Kidney (tissue), 14 donors: ENCODE results near the gene SDC3. TPM values are rescaled to one million over a fixed set of nuclear protein-coding genes. Genes with fewer than 3 reads are reported as not detected.

Experiments used
- DNase-seq, 5 donors: peaks; one replicate each; pipeline ENCODE4 v3.0.0-alpha.2; 2013 to 2020
- FAIRE-seq: peaks from 2 replicates; lab custom pipeline; 2012; peaks lifted over from hg19 to GRCh38; lab: Jason Lieb, UNC
- H3K27ac ChIP-seq, 2 donors: one replicate each; pipeline ENCODE4 v1.7.0; 2013; ENCODE audit warnings: low read depth in 2 of 2, low read length in 2 of 2, inconsistent platforms in 1 of 2
- H3K27me3 ChIP-seq: one replicate; pipeline ENCODE4 v1.7.1; 2013; ENCODE audit warnings: low read length, inconsistent platforms; ENCODE audit not compliant: control insufficient read depth, insufficient read depth
- H3K36me3 ChIP-seq, 3 donors: one replicate each; pipeline versions ENCODE4 v1.7.0 to v1.7.1; 2013; ENCODE audit warnings: low read length in 3 of 3, control low read depth in 1 of 3, inconsistent platforms in 1 of 3; ENCODE audit not compliant: insufficient read depth in 3 of 3, control insufficient read depth in 2 of 3
- H3K4me1 ChIP-seq, 3 donors: one replicate each; pipeline versions ENCODE4 v1.7.0 to v1.7.1; 2013; ENCODE audit warnings: low read length in 3 of 3, inconsistent platforms in 1 of 3, low read depth in 1 of 3; ENCODE audit not compliant: control insufficient read depth in 2 of 3, insufficient read depth in 2 of 3
- H3K4me3 ChIP-seq, 3 donors: one replicate each; pipeline versions ENCODE4 v1.7.0 to v1.8.1; 2013; ENCODE audit warnings: low read length in 3 of 3, control low read depth in 1 of 3, inconsistent platforms in 1 of 3
- H3K9ac ChIP-seq, 3 donors: one replicate each; pipeline versions ENCODE4 v1.7.0 to v1.7.1; 2013; ENCODE audit warnings: low read length in 3 of 3, control low read depth in 1 of 3, inconsistent platforms in 1 of 3
- H3K9me3 ChIP-seq, 3 donors: one replicate each; pipeline versions ENCODE4 v1.7.0 to v1.7.1; 2013; ENCODE audit warnings: low read length in 3 of 3, control low read depth in 1 of 3, inconsistent platforms in 1 of 3; ENCODE audit not compliant: control insufficient read depth in 2 of 3, insufficient read depth in 1 of 3
- CTCF ChIP-seq: IDR thresholded peaks from 3 replicates; pipeline ENCODE4 v1.5.1; 2012; ENCODE audit warnings: mild to moderate bottlenecking, moderate library complexity, borderline replicate concordance; ENCODE audit not compliant: insufficient read depth; ENCODE audit errors: extremely low read depth
- intact Hi-C: fragments of 100-400 bp; cut with DNase I; formaldehyde crosslinking; loops from one replicate; pipeline ENCODE4 v1.11.1; 2022
- polyA plus RNA-seq: library from polyadenylated mRNA; stranded (reverse); fragments of 350-450 nt; fragmentation: Illumina TruSeq; extraction: RNeasy Lipid Tissue Mini Kit (QIAGEN cat#74804); gene quantifications from one replicate; pipeline ENCODE4 v1.2.3, GENCODE V29; 2014; ENCODE audit warnings: low read depth, low replicate concordance; ENCODE audit not compliant: insufficient read depth
- total RNA-seq: library from RNA; stranded (reverse); fragmentation: NEBNext Ultra II Directional; extraction: Animal tissue kit (Norgen Biotek cat#: 25700); gene quantifications from one replicate; pipeline ENCODE4 v1.2.1, GENCODE V29; 2021
- donor health status: control.
- donor health status: control.
- donor health status: control.
- donor health status: control.
- donor health status: control.
- donor health status: DM: yes; HTN: yes; CAD: no.
- donor health status: Normal renal cell carcinoma (clear cell type).

SDC3 gene
- total and polyA plus RNA-seq, 2 donors from 2014 or later, result 11.0 to 58.7 TPM

DNA sequence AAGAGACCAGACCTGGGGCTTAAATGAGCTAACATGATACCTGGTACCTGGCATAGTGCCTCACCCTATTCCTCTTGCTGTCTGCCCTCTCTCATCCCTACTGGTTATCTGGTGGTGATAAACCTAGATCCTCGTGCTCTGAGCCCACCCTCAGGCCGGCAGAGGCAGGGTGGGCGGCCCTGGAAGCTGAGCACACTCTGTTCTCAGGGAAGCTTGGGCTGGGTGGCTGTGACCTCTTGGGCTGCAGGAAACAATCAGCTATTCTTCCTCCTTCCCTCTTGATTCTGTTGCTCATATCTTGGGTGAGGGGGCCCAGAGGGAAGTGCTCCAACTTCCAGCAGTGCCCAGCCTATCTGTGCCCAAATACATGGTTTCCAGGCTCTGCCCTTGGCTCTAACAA, 42.0 kb downstream of the SDC3 start:
- no peak overlapping the region for H3K4me3 ChIP-seq
- no peak overlapping the region for H3K9ac ChIP-seq
- no peak overlapping the region for H3K27ac ChIP-seq
- no peak for FAIRE-seq
- H3K9me3 ChIP-seq, result no peaks in the 10 kb centered on the region
- DNase-seq, result peak in 1 of 5 donors; percentile 32
- no peak for TF ChIP-seq CTCF
- intact Hi-C loops, result no loop called here
- H3K27me3 ChIP-seq, result no peaks in the 10 kb centered on the region
- H3K36me3 ChIP-seq, result no peaks in the 10 kb centered on the region
- H3K4me1 ChIP-seq, result no peaks in the 10 kb centered on the region

DNA sequence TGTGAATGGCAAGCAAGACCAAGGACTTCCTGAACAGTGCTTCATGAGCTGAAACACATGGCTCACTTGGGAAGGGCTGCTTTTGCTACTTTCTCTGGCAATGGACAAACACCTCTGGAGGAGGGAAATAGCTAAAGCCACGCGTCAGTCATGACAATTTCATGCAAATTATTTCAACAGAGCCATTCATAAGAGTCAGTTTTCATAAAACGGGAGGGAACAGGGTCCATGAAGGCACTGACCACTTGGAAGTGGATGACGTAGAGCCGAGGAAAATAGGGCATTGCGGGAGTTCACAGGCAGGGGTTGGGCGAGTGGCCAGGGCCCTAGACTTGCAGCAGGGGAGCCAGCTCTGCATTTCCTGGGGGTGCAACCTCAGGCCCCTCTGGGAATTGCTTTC, 43.9 kb downstream of the SDC3 start:
- no peak overlapping the region for H3K27ac ChIP-seq
- FAIRE-seq (no peak), DNase-seq (peak in 1 of 5 donors; percentile 53)
- H3K27me3 ChIP-seq, result no peaks in the 10 kb centered on the region
- H3K4me3 ChIP-seq, result no peak overlapping the region
- H3K9me3 ChIP-seq, result no peaks in the 10 kb centered on the region
- intact Hi-C loops, result no loop called here
- TF ChIP-seq CTCF, result no peak
- no peaks in the 10 kb centered on the region for H3K4me1 ChIP-seq
- no peak overlapping the region for H3K9ac ChIP-seq
- no peaks in the 10 kb centered on the region for H3K36me3 ChIP-seq

- H3K9me3 ChIP-seq, result no peaks in the 10 kb centered on the region
- peak in 1 of 5 donors; percentile 13 for DNase-seq
- FAIRE-seq, result no peak
- intact Hi-C loops, result no loop called here
- H3K4me1 ChIP-seq, result no peaks in the 10 kb centered on the region
- H3K27ac ChIP-seq, result no peak overlapping the region
- TF ChIP-seq CTCF, result no peak
- H3K36me3 ChIP-seq, result no peaks in the 10 kb centered on the region
- no peak overlapping the region for H3K9ac ChIP-seq
- H3K4me3 ChIP-seq, result no peak overlapping the region
- H3K27me3 ChIP-seq, result no peaks in the 10 kb centered on the region
These were observed 44.5 kb downstream of the SDC3 start for GRCh38 chr1:30863858-30864604.

DNA sequence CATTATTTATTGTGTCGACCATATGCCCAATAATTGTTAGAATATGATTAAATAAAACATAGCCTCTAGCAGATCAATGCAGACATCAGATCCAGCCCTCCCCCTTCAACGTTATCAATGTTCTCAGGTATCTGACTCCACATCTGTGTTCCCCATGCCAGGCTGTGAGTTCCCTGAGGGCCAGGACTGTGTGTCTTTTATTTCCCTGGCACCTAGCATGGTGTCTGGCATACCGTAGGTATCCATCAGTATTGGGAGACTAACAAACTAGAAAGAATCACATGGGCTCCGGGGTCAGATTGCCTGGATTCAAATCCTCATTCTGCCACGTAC, 48.3 kb downstream of the SDC3 start:
- Histone ChIP-seq H3K9me3 (no peaks in the 10 kb centered on the region), H3K27me3 (no peaks in the 10 kb centered on the region), H3K4me1 (no peaks in the 10 kb centered on the region), H3K27ac (no peak overlapping the region), H3K36me3 (no peaks in the 10 kb centered on the region), H3K4me3 (no peak overlapping the region), H3K9ac (no peak overlapping the region)
- no peak for TF ChIP-seq CTCF
- intact Hi-C loops, result no loop called here
- DNase-seq, result no peak
- no peak for FAIRE-seq
